ENCODE measurements around the gene HHLA2.

The HHLA2 gene

GRCh38 chr3:108380128-108380795, 83.9 kb downstream of the HHLA2 start:
- H3K4me3 ChIP-seq (ENCODE audit: low read depth, low read length), result no peak overlapping the region
- no peak for TF ChIP-seq CTCF (IDR thresholded peaks at IDR 0.05; ENCODE audit: borderline replicate concordance, insufficient read depth, low read depth, low read length)

GRCh38 chr3:108381529-108382140, 85.3 kb downstream of the HHLA2 start:
- no peak for TF ChIP-seq CTCF (IDR thresholded peaks at IDR 0.05; ENCODE audit: borderline replicate concordance, insufficient read depth, low read depth, low read length)

GRCh38 chr3:108383306-108383705, 87.0 kb downstream of the HHLA2 start:
- no peak for TF ChIP-seq CTCF (IDR thresholded peaks at IDR 0.05; ENCODE audit: borderline replicate concordance, insufficient read depth, low read depth, low read length)
- H3K4me3 ChIP-seq (ENCODE audit: low read depth, low read length), result no peak overlapping the region

More at GRCh38 chr3:108381529-108382140, 85.3 kb downstream of the HHLA2 start:
- H3K4me3 ChIP-seq (ENCODE audit: low read depth, low read length), result no peak overlapping the region

GRCh38 chr3:108387063-108387462, 90.7 kb downstream of the HHLA2 start:
- no peak for TF ChIP-seq CTCF (IDR thresholded peaks at IDR 0.05; ENCODE audit: borderline replicate concordance, insufficient read depth, low read depth, low read length)
- no peak overlapping the region for H3K4me3 ChIP-seq (ENCODE audit: low read depth, low read length)

GRCh38 chr3:108388136-108389132, 92.1 kb downstream of the HHLA2 start:
- H3K4me3 ChIP-seq (ENCODE audit: low read depth, low read length), result no peak overlapping the region
- no peak for TF ChIP-seq CTCF (IDR thresholded peaks at IDR 0.05; ENCODE audit: borderline replicate concordance, insufficient read depth, low read depth, low read length)

- no peak for TF ChIP-seq CTCF (IDR thresholded peaks at IDR 0.05; ENCODE audit: borderline replicate concordance, insufficient read depth, low read depth, low read length)
- no peak overlapping the region for H3K4me3 ChIP-seq (ENCODE audit: low read depth, low read length)
These were observed 93.0 kb downstream of the HHLA2 start for GRCh38 chr3:108389372-108389771.

Data from GM12875 (cell line).